ENCODE measurements around the gene LNP1.
A peak's percentile ranks its signal among the peaks of the same experiment; 100 is the strongest.

LNP1 gene

GRCh38 chr3:100400419-100400779, 940 bp upstream of the LNP1 start:
- no peak for DNase-seq

- DNase-seq = no peak
These were observed 319 bp downstream of the LNP1 start for GRCh38 chr3:100401674-100402041.

- DNase-seq = peak; percentile 72
These were observed 917 bp downstream of the LNP1 start for GRCh38 chr3:100402256-100402655.

DNA sequence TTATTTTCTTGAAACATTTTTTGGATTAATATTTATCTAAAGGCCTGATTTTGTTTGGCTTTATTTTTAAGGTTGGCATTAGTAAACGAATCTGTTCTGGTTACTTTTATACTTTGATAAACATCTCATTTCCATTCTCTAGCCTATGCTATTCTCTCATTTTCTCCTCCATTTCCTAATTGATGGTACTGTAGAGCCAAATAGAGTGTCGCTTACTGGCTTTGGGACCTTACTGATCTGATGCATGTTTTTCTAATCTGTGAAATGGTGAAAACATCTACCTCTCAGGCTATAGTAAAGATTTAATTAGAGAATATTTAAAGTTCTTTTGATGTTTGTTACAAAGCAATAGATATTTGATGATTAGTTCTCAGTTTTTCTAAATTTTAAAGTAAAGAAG, 1.6 kb downstream of the LNP1 start:
- peak; percentile 9 for DNase-seq

- DNase-seq = no peak
These were observed 2.3 kb downstream of the LNP1 start for GRCh38 chr3:100403362-100404249.

DNA sequence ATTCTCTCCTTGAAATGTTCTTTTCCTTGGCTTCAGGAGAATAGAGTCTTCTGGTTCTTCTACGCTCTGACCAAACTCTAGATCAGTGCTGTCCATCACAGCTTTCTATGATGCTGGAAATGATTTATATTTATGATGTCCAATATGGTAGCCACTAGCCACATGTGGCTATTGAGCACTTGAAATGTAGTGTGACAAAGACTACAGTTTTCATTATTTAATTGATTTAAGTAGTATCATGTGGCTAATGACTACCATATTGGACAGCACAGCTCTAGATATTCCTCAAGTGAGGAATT, 2.9 kb downstream of the LNP1 start:
- DNase-seq = no peak

DNA sequence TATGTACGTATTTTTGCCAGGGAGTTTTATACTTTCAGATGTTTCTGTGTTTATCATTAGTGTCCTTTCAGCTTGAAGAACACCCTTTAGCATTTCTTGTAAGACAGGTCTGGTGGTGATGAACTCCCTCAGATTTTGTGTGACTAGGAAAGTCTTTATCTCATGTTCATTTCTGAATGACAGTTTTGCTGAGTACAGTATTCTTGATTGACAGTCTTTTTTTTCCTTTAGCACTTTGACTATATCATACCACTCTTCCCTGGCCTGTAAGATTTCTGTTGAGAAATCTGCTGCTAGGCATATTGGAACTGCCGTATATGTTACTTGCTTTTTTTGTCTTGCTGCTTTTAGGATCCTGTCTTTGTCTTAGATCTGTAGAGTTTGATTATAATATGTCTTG, 5.8 kb downstream of the LNP1 start:
- DNase-seq = no peak

- DNase-seq = no peak
These were observed 6.7 kb downstream of the LNP1 start for GRCh38 chr3:100407977-100408532.

GRCh38 chr3:100411091-100411982, 10.0 kb downstream of the LNP1 start:
- no peak for DNase-seq

- no peak for DNase-seq
These were observed 11.7 kb downstream of the LNP1 start for GRCh38 chr3:100412912-100413590.

DNA sequence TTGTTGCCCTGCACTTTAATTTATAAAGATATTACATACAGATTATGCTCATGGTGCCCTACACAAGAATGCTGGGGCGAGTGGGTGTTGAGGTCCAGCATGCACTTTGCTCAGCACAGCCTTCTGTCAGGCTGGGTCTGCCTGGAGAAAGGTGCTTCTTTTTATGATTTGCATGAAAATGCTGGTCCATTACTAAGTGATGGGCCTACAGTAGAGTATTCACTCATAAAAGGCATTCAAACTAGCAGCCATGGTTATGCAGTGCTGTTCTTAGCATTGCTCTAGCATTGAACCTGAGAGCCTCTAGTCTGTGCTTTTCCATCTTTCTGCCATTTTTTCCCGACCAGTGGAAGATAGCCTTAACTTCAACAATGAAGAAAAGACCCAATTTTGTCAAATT, 12.3 kb downstream of the LNP1 start:
- no peak for DNase-seq

GRCh38 chr3:100416176-100416575, 14.8 kb downstream of the LNP1 start:
- no peak for DNase-seq

- DNase-seq = no peak
These were observed 15.5 kb downstream of the LNP1 start for GRCh38 chr3:100416863-100417262.

GRCh38 chr3:100419406-100419805, 18.1 kb downstream of the LNP1 start:
- DNase-seq = no peak

DNA sequence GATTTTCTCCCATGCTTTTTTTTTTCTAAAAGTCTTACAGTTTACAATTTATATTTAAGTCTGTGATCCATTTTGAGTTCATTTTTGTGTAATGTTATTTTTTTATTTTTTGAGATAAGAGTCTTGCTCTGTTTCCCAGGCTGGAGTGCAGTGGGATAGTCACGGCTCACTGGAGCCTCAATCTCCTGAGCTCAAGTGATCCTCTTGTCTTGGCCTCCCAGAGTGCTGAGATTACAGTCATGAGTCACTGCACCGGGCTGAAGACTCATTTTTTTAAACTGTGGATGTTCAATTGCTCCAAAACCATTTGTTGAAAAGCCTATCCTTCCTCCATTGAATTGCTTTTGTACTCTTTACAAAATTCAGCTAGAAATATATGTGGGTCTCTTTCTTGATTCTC, 19.5 kb downstream of the LNP1 start:
- DNase-seq = no peak

DNA sequence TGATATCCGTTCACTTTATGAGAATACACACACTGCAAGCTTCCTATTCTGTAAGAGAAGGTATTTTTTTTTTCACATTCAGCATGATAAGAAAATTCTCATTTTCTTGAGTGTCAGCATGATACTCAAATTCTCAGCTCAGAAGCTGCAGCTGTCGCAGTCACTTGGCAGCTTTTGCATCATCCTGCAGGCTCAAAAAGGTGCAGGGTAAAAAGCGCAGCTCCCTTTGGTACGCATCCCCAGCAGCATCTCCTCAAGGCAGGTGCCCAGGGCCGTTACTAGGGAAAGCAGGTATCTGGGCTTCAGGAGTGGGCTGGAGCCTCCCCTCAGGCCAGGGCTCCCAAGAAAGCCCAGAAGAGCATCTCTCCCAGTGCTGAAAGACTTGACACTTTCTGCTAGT, 22.3 kb downstream of the LNP1 start:
- DNase-seq = no peak

DNA sequence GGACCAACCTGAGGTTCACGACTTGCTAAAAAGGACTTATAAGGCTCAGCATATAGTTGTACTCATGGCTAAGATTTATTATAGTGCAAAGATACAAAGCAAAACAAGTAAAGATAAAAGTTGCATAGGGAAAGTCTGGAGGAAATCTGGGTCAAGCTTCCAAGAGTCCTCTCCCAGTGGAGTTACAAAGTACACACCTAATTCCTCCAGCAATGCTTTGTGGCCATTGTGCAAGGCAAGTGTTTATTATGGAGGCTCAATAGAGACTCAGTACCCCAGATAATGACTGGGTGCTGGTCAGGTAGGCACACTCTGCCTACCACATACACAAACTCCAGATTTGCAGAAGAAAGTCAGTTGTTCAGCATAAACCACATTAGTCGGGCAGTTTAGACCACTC, 22.9 kb downstream of the LNP1 start:
- DNase-seq = no peak

- DNase-seq = no peak
These were observed 24.0 kb downstream of the LNP1 start for GRCh38 chr3:100425316-100425715.

DNA sequence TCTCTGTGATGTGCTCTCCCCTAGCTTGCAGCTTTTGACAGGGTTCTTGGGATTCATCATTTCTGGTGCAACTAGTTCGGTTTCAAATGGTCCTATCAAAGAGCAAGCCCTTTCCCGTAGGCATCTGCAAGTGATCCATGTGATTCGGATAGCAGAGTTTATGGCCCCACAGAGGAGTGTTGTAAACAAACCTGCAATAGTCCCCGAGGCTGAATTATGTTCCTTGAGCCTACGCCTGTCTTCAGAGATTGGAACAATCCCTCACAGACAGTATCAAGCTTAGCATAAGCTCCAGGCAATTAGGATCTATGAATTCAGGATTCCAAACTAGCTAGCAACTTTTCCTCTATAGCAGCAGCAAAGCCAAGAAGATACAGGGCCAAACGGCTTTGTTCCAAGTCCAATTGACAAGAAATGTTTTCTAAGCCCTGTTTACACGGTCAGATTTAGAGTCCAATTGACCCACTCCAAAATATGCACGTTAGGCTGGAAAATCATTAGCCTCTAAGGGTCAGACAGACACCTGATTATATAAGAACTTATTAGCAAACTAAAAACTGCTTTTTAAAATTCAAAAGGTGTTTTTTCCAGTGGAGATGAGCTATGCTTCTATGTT, 24.8 kb downstream of the LNP1 start:
- DNase-seq = no peak

DNA sequence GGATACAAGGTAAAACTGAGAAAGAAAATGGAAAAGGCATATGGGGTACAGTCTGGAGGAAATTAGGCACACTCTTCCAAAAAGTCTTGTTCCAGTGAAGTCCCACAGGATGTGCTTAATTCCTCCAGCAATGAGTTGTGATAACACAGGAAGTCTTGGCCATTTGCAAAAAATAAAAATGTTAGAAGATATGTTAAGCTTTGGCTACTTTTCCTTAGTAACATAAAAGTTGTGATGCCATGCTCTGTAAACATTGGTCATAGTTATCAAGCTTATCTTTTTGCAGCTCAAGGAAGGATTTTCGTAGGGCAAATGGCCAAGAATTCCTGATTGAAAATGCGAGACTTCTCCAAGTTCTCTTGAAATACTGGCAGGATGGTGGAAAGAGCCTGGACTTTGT, 26.4 kb downstream of the LNP1 start:
- no peak for DNase-seq

DNA sequence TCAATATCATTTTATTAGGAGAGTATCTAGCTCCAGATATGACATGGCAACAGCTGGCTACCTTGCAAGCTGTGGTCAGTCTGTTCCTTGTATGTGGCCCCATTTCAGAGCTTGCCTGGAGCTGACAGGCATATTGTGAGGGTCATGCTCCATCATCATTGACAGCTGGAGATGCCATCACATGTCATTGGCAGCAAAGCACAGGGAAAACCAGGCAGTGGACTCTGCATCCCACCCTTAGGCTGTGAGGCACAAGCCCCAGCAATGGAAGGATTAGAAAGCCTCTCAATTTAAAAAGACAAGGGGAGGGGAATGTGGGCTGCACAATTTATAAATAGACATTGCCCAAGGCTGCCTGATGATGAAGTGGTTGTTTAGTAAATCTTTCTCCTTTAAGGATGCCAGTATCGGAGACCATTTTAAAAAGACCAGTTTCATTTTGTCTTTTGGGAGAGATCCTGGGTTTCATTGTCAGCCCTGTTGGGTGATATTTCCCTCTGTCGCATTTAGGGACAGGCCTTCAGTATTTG, 27.9 kb downstream of the LNP1 start:
- no peak for DNase-seq

DNA sequence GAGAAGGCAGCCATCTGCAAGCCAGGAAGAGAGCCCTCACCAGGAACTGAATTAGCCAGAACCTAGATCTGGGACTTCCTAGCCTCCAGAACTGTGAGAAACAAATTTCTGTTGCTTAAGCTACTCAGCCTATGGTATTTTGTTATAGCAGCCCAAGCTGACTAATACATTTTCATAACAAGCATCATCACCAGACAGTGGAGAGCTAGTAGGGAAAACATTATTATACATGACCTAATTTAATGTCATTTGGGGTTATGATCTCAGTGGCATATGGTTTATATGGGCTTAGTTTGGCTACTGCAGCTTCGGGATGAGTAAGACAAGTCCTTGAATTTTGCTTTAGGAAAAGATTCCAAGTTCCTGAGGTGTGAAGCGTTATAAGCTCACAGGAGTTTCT, 35.6 kb downstream of the LNP1 start:
- DNase-seq = no peak
